HG02943 (cell line): ENCODE results near the gene RUNX2.
"Not testable (repeated sequence)": the region's sequence is repeated elsewhere in the genome, so short reads cannot be mapped to it uniquely, and the experiment has no call there.

Experiments
- ATAC-seq: cut with Tn5 transposase; IDR thresholded peaks from one replicate; pipeline ENCODE4 v1.9.1; 2021; ENCODE audit warnings: mild to moderate bottlenecking, low read depth, moderate library complexity; ENCODE audit not compliant: unreplicated experiment

The RUNX2 gene

DNA sequence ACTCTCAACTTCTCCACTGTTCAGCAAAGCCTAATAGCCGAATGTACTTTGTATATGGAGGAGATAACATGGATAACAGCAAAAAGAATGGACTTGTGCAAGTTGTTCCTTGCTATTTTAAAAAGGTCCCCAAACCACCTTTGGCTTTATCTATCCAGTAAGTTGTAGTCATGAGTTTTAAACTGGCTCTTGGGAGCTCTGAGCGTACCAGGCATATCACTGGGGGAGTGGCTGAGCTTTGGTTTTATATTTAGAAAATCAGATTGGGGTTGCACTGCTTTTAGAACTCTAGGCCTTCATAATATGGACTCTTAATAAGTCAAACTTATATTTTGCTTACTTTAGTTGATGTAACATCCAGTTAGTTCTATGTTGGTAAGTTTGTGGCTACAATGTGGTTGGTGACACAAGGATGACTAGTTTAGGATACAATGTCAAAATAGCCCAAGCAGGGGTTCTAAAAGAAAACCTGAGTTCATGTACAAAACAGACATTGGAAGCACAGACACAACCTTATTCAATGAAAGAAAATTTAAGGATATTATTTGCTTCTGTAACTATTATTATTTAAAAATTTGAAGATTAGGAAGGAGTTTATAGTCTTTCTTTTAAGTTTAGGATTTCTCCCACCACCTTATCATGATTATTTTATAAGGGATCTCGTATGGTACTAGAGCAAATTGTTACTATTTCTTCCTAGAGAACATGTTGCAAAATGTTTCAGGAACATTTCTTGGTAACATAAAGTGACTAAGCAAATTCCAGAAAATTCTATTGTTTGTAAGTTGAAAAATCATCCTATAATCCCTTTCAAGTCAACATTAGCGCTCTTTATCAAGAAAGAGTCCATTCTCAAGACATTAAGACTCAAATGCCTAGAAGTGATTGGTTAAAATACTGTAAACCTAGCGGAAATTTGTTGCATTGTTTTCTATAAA, 215.4 kb downstream of the RUNX2 start:
- ATAC-seq, result no peak

DNA sequence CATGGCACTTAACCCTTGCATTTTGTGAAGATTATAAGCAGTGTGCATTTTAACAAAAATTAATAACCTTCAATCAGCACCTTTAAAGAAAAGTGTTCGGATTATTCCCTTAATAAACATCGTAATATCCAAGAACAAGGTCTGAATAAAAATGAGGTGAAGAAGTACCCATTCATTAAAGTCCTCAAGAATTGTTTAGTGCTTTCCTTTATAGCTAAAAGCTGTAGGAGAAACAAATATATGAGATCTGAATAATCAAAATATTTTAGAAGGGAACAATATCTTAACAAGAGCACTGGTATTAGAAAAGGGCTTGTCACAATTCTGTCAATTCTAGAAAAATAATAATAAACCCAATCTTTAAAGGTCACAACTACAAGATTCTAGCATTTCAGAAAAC, 217.3 kb downstream of the RUNX2 start:
- no peak for ATAC-seq

DNA sequence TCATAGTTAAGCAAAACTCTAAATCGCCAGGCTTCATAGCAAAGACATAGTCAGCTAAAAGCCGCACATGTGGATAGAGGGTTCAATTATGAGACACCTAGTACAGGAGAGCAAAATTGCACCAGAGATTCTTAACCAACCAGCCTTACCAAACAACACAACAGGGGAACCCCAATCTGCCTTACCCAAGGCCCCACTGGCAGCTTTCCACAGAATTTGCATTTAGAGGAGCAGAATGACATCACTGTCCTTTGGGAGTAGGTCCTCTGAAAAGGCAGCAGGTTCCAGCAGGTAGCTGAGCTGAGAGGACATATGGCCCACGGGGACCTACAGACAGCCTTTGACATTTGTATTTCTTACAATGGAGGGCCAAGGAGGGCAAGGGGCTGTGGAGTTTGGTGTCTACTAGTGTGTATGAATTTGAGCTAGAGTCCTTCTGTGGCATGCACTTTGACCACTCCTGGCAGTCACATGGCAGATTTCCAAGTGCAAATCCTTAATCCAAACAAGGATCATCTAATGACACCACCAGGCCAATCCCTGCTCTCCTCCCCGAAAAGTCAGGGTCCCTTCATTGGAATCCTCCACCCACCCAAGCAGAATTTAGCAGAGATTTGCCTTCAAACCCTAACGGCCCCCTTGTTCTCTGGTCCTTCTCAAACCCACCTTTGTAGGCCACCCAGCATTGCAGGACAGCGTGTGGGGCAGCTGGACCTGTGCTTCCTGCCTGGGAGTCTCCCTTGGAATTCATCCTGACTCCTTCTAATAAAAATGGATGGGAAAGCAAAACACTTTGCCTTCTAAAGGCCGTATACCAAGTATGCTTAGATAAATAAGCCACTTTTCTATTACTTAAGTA, 220.8 kb downstream of the RUNX2 start:
- peak; percentile 93 for ATAC-seq

GRCh38 chr6:45552536-45552935, 224.4 kb downstream of the RUNX2 start:
- no peak for ATAC-seq

DNA sequence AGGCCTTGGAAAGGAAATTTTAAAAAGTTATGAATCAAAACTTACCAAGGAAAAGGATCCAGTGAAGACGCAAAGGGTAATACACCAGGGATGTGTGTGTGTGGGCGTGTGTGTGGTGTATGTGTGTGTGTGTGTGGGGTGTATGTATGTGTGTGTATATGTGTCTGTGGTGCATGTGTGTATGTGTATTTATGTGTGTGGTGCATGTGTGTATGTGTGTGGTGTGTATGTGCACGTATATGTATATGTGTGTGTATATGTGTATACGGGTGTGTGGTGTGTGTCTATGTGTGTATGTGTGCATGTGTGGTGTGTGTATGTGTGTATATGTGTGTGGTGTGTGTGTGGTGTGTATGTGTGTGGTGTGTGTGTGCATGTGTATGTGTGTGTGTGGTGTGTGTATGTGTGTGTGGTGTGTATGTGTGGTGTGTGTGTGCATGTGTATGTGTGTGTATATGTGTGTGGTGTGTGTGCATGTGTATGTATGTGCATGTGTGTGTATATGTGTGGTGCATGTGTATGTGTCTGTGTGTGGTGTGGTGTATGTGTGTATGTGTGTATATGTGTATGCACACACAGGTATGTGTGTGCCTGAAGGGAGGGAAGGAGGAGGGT, 225.7 kb downstream of the RUNX2 start:
- ATAC-seq, result no peak

GRCh38 chr6:45554591-45554990, 226.5 kb downstream of the RUNX2 start:
- no peak for ATAC-seq

- no peak for ATAC-seq
Observed at GRCh38 chr6:45555981-45556771, 228.0 kb downstream of the RUNX2 start.

- no peak for ATAC-seq
Observed at GRCh38 chr6:45556828-45557227, 228.7 kb downstream of the RUNX2 start.

GRCh38 chr6:45557454-45557853, 229.3 kb downstream of the RUNX2 start:
- ATAC-seq, result no peak

GRCh38 chr6:45558858-45559257, 230.7 kb downstream of the RUNX2 start:
- ATAC-seq, result no peak

DNA sequence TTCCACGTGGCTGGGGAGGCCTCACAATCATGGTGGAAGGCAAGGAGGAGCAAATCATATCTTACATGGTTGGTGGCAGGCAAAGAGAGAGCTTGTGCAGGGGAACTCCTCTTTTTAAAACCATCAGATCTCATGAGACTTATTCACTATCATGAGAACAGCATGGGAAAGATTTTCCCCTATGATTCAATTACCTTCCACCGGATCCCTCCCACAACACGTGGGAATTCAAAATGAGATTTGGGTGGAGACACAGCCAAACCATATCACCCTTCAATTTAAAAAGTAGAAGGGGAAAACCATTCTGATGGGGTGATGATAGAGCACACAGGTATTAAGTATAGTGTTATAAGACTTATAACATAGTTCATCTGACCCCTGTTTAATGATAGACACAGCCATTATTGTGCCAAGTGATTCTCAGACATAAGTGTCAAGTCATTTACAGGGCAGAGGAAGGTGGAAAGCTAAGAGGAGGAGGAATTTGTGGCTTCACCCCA, 232.2 kb downstream of the RUNX2 start:
- ATAC-seq, result not testable (repeated sequence)

DNA sequence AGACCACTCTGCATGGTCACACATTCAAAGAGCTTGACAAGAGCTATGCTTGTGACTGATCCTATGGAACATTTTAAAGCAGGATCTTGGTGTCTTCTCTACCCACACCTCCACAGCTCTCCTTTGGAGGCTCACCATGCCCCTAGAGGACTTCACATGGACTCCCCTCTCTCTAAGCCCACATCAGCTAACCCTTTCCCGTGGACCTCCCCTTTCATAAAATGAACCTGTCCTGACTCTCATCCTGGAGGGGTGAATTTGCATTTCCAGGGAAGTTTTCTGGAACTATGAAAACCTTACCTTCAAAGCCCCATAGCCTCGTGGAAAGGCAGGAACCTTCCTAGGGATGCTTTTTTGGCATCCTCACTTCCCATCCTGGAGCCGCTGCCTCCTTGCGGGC, 234.0 kb downstream of the RUNX2 start:
- no peak for ATAC-seq

- no peak for ATAC-seq
Observed at GRCh38 chr6:45563041-45563440, 234.9 kb downstream of the RUNX2 start.

GRCh38 chr6:45563844-45564243, 235.7 kb downstream of the RUNX2 start:
- no peak for ATAC-seq

- ATAC-seq, result no peak
Observed at GRCh38 chr6:45566882-45567281, 238.8 kb downstream of the RUNX2 start.

GRCh38 chr6:45567879-45568278, 239.7 kb downstream of the RUNX2 start:
- no peak for ATAC-seq

DNA sequence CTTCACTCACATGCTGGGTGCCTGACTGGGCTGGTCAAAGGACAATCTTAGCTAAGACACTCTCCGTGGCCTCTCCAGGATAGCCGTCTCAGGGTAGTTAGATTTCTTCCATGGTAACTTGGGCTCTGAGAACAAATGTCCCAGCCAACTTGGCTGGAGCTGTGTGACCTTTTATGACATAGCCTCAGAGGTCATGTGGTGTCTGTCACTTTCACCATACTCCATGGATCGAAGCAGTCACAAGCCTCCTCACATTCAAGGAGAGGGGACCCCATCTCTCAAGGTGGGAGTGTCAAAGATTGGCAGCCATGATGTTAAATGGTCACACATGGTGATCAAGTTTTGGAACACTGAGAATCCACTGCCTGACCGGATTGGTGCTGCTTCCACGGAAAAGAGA, 240.5 kb downstream of the RUNX2 start:
- no peak for ATAC-seq

DNA sequence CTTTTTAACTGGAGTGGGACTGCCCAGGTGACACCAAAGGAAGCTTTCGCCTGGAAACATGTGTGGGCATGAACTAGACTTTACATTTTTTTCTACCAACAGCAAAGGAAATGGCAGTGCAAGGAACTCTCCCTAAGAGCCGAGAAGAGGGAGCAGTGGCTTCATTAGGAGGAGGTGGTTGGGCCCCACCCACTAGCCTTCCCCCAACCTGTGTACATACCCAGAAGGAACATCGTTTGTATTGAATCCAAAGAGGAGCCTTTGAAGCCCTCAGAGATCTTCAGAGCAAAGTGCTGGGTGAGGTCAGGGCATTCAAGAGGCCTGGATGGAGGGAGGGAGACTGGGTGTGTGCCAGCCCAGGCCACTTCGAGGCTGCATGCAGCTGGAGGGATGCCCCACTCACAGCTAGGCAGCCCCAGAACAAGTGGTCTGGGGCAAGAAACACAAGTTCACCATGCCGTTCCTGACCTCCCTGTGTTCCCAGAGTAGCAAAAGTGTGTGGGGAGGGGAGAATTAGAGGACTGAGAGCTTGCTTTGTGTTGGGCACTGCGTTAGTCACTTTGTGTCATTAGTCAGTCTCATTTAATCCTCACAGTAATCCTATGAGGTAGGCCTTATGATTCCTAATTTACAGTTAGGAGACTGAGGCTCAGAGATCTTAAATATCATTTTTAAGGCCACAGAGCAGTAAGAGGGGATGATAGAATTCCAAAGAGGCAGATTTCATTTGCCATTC, 241.2 kb downstream of the RUNX2 start:
- ATAC-seq, result no peak

- ATAC-seq, result no peak
Observed at GRCh38 chr6:45571159-45571558, 243.0 kb downstream of the RUNX2 start.
